NCI-H187 treated with DMSO at 0.1 percent for 48 hours (cell line): ENCODE results near the gene GPR12.

ENCODE experiments used
- DNase-seq: peaks from one replicate; lab custom pipeline; 2025; lab: John Stamatoyannopoulos, UW

GPR12 gene, protein sequence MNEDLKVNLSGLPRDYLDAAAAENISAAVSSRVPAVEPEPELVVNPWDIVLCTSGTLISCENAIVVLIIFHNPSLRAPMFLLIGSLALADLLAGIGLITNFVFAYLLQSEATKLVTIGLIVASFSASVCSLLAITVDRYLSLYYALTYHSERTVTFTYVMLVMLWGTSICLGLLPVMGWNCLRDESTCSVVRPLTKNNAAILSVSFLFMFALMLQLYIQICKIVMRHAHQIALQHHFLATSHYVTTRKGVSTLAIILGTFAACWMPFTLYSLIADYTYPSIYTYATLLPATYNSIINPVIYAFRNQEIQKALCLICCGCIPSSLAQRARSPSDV

DNA sequence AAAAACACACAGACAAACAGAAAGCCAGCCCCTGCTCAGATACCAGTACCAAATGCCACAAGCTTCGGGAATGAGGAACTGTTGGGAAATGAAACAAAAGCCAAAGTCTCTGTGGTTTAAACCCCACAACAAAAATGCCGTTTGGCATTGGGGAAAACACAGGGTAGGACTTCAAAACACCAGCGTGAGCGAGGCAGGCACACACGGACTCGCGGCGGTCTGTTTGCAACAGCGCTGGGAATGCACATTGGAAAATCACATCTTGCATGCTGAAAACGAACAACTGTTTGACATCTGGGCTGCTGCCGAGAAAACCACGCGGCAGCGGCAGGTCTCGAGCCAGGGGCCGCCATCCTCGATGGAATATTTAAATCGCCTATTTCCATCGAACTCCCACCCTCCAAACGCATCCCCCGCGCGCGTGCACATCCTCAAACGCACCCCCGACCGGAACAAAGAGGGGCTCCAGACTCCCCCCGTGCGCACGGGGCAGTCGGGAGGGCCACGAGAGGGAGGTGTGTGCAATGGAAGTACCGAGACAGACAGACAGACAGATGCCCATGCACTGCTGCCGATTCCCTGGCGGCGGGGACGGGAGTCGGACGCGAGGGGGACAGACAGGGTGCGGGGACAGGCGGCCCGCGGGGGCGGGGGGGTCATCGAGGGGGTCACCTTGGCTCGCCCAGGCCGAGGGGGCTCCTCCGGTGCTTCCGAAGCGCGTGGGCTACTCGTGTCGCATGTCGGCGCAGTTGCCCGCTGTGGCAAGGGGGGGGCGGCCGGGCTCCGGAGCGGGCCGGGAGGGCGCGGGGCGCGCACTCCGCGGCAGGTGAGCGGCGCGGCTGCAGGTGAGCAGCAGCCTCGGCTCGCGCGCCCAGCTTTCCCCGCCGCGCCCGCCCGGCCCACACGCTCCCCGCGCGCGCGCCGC is at the start of gene GPR12:
Gene GPR12 (minus strand): TSS at position 880 of the 925 bp plus-strand sequence. CDS start 959 bp downstream, outside the sequence.
- no peak for DNase-seq

DNA sequence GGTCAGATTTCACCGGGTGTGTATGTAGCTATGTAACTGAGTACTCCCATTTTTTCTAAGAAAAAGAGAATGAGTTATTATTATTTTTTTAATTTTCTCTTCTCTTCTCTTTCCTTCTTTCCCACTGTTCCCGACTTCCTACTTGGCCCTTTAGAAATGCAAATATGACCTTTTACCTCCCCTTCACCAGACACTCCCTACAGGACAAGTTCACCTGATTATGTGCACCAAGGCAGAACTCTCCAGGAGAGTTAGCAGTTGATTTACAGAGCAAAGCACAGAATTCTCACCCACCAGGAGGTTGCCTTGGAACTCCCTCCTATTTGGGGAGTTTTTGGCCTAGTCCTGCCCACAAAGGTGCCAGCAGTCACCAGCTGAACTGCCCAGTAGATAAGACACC is 49.5 kb upstream of the GPR12 start:
- DNase-seq = no peak

DNA sequence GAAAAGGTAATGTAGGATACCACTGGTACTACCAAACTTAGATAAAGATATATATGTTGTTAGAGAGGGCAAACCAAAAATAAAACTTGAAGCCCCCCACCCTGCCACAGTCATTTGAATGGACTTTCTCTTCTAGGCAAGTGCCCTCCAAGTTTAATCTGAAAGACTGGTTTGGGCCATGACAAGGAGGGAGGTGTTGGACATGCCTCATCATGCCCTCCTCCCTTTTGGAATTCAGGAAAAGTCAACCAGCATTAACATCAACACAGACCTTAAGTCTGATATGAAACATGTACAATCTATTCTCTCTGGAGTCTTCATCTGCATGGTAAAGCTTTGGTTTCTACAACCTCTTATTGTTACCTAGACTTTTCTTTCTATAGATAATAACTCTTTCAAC is 46.3 kb upstream of the GPR12 start:
- no peak for DNase-seq

DNA sequence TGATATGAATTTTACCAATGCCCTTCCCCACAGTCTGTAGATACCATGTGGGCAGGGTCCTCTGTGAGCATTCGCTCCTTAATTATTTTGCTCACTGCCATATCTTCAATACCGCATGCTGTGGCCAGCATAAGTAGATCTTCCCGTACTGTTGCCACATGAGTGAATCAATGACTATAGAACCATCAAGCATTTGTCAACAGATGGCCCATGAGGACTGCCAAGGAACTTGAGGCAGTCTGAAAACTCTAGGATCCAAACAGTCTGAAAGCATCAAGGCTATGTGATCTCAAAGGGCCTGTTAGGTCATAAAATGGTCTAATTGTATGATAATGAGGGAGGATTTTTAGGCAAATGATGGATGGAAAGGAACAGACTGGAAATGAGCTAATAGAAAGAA is 27.4 kb upstream of the GPR12 start:
- DNase-seq = no peak

DNA sequence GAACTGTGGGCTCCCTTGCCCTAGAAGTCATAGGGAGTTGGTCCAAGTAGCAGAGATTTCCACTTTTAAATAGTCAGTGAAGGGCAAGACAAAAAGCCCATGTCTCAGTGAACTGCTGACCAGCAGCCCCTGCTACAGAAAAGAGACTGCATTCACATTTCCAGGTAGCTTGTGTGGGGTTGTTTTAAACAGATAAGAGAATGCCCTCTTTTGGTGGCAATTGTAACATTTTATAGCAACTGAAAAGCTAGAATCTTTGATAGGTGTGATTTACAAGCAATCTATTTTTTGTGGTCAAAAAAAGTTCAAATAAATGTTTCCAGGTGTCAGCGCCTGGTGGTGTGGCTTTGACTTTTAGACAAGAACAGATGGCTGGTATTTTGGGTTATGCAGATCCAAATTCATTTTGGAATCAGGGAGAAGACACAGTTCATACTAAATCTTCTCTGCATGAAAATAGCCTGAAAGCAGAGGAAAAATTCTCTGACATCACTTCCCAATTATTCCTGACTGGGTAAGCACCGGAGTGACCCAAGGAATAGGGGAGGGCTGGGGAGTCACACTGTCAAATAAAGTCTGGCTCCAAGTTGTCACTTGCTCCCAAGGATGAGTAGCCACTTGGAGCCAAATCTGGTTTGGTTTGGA is 26.2 kb upstream of the GPR12 start:
- no peak for DNase-seq

DNA sequence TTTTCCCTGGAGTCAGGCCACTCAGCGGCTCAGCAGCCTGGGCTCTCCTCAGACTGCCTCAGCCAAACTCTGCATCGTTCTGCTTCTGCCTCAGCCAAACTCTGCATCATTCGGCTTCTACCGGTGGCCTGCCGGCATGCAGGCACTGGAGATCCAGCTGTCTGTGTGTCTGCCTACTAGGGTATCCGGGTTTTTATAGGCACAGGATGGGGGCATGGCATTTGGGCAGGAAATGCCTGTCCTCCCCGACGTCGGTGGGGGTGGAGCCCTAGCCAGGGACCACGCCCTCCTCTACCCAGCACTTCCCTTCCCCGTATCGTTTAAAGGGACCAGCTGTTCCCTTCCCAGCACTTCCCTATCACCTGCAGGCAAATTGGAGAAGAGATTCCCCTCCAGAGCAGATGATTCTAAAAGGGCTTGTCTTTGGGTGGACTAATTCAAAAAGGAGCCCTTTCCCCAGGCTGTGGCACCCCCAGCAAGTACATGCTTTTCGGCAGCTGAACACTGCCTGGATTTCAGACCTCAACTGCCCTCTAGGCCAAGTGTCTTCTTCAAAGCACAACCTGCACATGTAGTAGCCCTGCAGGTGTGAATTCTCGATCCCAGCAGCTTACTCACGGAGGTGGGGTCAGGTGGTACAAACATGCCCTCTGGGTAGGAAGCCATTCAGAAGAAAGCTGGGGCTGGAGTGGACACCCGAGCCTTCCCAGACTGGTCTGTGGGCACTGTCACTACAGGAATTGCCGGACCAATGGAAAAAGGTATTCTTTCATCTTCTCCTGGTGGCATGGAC is 25.4 kb upstream of the GPR12 start:
- no peak for DNase-seq

DNA sequence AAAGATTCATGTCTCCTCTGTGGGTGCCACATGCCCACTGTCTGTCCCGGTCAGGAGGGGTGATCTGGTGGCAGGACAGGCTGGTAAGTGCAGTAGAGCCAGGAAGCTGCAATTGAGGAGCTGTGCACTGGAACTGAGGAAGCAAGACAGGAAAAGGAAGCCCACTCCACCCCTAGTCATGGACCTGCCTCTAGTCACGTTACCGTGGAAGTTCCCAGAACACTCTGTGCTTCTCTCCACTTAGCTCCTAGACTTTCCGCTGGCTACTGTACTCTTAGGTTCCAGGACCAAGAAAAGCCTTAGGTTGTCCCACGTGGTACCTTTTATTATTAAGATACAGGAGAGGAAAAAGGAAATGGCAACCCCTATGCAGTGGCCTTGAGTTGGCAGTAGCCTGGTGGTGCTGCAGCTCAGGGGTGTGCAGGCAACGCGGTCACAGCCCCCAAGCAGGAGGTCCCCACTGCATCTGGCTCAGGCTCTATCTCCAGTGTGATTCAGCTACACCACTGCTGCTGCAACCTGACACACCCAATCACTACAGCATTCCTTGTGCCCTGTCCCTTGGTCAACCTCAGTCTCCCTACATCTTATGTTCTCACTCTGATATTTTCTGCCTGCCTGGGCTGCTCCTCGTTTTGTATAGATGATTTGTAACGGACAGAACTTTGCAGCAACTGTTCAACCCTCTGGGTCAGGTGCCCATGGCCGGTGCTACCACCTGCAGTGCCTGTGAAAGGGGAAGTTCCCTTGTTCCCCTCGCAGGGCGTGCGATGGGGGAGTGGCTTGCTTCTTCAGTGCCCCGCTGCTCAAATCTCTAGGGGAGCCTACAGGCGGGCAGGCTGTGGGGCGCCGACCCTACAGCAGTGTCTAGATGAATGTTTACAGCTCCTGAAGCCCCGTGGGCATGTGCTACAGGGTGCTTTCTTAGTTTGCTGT is 24.4 kb upstream of the GPR12 start:
- no peak for DNase-seq

DNA sequence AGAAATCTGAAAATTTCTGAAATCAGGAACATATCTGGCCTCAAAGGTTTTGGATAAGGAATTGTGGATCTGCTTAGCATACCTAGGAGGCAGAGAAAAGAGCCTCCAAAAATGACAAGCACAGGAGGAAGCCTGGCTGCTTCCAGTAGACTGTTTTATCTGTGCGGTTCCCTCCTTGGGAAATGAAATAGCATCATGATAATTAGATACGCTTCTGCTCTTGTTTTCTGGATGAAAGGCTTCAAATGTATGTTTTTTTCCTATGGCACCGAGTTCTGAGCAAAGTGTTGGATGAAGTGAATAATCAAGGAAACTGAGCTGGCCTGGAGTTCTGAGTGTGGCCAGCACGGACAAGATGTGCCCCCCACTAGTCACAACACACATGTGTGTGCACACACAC is 19.8 kb upstream of the GPR12 start:
- no peak for DNase-seq

DNA sequence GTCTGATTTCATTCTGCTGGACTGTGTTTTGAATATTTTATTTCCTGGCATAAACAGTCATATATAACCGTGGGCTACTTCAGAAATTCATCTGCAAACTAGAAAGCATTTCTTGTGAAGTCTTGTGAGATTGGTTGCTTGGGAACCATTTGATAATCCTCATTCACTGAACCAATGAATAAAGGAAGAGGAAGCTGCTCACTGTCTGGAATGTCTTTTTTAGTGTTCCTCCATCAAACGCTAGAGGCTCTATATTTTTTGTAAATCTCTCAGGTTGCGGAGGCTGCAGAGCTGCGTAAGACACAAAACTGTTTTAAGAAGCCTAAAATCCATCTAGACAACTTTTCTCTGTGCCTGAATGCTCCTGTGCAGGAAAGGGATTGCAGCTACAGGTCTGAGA is 18.7 kb upstream of the GPR12 start:
- DNase-seq = no peak

DNA sequence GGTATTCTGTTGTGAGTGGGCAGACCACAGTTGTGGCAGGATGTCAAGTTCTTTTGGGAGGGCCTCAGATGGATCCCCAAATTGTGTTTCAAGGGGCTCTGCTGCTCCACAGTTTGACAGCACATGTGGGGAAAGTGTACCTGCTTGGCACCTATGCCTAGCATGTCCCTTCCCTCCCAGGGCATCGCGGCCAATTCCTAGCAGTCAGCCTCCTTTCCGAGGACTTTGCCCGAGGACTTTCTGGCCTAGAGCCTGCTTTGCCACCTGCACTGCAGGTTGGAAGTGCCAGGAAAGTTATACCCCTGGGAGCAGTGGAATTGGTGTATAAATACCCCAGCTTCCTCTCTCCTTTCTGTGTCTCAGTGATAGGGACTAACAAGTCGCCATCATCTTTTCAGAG is 11.9 kb upstream of the GPR12 start:
- no peak for DNase-seq

DNA sequence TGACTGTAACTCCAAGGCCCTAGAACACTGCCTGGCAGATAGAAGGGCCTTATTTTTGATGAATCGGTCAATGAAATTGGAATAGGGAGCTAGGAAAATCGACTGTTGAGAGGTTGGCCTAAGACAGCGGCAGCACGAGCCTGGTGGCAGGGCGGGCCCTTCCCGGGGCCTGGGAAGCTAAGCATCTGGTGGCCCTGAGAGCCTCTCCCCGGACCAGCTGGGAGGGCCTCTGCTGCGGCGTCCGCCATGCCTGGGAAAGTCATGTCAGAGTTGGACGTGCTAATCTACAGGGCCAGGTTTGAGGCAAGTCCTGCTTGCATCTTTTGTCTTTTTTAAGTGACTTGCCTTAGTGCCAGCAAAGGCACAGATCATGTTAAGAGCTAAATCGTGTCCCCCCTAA is 11.2 kb upstream of the GPR12 start:
- no peak for DNase-seq

DNA sequence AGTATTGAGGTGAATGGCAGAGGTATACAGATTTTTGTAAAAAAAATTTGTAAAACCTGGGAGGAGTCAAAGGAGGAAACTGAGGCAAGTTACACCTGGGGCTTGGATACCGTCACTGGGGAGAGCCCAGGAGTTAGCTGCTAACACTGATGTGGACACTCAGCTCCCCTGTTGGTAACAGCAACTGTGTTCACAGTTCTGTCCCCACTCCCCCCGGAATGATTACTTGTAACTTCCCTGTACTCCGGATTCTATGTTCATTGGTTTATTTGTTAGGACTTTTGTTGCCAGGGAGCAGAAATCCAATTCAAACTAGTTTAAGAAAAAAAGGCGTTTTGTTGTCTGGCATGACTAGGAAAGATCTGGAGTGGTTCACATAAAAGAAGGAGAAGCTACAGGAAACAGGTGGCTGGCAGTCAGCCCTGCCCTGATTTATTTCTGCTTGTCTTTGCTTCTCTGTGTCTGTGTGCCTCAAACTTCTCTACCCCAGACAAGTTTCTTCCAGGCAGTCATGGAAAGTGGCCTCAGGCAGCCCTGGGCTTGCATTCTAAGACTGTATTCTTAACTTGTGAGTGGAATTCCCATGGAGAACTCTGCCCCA is 2.3 kb upstream of the GPR12 start:
- no peak for DNase-seq

DNA sequence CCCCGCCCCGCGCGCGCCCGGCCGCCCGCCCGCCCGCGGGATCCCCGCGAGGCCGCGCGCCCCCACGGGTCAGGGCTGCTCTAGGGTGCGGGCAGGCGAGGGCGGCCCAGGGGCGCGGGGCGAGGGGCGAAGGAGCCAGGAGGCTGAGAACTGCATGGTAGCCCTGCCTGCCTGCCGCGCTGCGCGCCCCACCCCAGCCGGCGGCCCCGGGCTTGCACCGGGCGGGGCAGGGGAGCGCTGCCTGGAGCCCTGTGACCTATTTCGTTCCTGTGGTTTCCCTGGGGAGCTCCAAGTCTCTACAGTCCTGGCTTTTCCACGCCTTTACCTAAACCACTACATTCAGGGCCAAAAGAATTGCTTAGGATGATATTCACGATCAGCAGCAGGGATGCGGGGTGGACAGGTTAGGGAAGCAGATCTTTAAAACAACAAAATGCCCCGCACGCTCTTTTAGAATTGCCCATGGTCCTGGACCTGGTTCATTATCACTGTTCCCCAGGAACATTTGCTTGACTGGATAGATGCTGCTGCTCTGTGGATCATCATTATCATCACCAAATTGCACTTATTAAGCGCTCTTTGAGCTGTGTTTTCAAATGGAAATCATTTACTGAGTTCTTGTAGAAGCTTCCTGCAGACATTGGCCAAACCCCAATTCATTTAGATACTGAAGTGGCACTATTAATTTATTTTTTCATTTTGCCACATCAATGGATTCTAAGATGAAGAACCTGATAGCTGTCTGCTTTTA is 421 bp upstream of the GPR12 start:
- no peak for DNase-seq

DNA sequence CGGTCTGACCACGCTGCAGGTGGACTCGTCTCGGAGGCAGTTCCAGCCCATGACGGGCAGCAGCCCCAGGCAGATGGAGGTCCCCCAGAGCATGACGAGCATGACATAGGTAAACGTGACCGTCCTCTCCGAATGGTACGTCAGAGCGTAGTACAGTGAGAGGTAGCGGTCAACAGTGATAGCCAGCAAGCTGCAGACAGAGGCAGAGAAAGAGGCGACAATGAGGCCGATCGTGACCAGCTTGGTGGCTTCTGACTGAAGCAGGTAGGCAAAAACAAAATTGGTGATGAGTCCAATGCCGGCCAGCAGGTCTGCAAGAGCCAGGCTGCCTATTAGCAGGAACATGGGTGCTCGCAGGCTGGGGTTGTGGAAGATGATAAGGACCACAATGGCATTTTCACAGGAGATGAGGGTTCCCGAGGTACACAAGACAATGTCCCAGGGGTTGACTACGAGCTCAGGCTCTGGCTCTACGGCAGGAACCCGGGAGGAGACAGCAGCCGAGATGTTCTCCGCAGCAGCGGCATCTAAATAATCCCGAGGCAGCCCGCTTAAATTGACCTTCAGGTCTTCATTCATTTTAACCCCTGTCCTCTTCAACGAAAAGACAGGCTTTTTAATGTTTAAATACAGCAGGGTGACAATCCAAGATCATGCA is 1.2 kb downstream of the GPR12 start:
- DNase-seq = no peak

DNA sequence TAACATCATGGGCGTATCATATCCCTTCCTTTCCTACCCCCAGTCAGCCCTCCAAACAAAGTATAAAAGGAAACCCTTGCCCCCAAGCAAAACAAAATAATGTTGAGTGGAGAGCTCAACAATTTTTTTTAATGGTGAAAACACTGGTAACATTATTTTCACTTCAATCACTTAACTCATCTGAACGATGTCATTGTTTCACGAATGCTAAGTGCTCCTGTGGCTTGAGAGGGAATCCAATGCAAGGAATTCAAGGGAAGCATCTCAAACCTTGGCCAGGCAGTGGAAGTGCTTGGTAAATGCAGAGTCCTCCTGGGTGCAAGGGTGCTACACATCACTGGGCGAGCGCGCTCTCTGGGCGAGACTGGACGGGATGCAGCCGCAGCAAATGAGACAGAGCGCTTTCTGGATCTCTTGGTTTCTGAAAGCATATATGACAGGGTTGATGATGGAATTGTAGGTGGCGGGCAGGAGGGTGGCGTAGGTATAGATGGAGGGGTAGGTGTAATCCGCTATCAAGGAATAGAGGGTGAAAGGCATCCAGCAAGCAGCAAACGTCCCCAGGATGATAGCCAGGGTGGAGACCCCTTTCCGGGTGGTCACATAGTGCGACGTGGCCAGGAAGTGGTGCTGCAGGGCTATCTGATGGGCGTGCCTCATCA is 2.0 kb downstream of the GPR12 start:
- no peak for DNase-seq

DNA sequence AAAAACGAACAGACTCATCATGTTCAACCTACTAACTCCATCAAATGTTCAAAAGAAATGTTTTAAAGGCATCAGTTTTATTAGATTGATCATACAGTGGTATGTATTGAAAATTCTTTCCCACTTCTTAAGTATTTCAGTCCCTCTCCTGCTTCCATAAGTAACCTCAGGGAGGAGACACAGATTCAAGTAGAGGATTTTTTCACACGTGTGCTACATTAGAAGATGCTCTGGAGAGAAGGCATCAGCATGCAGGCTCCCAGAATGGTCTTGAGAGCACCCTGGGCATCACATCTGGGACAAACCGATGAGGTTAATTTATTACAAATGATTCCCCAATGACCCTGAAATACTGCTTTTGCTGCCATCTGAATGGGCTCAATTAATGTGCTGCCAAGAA is 3.6 kb downstream of the GPR12 start:
- no peak for DNase-seq

DNA sequence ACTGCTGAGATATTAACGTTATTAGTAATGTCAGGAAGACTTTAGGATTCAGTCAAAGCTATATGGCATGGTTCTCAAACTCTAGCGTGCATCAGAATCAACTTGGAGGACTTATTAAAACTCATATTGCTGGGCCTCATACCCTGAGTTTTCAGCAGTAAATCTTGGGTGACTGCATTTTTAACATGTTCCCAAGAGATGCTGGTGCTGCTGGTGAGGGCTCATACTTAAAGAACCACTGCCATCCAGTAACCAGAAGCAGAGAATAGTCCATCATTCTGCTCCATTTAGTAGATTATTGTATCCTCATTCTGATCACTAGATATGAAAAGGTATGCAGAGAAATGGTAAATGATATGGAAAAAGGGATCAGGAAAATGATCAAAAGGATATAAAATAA is 7.9 kb downstream of the GPR12 start:
- DNase-seq = no peak

DNA sequence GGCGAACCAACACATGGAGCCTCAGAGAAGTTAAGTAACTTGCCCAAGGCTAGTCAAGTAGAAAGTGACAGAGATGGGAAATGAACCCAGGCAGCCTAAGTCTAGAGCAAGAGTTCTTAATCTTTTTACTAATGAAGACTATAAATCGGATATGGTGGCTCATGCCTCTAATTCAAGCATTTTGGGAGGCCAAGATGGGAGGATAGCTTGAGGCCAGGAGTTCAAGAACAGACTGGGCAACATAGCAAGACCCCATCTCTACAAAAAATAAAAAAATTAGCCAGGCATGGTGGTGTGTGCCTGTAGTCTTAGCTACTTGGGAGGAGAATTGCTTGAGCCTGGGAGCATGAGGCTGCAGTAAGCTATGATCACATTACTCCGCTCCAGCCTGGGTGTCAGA is 10.7 kb downstream of the GPR12 start:
- DNase-seq = no peak

DNA sequence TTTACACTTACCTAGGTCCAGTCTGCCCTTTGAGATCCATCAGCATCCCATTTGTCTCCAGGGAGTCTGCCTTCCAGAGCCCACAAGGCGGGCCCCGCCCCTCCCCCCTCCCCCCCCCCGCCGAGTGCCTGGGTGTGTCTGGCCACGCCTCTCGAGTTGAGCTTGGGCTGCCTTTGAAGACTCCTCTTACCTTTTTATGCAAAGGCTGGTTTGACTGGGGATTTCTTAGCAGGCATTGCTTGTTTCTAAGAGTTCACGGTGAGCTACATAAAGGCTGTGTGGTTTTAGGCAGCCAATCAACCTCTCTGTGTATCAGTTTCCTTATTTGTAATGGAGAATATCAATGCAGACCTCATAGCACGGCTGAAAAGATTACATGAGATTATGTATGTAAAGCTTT is 11.3 kb downstream of the GPR12 start:
- no peak for DNase-seq
